NCI-H146 treated with DMSO at 0.1 percent for 48 hours (cell line): ENCODE data around the gene CILP.

Experiments used
- DNase-seq: peaks from one replicate; lab custom pipeline; 2025; ENCODE audit not compliant: unreplicated experiment; lab: John Stamatoyannopoulos, UW

Gene CILP

GRCh38 chr15:65164139-65164538 is 47.1 kb downstream of the CILP start:
- DNase-seq, result no peak

GRCh38 chr15:65163041-65163440 is 48.2 kb downstream of the CILP start:
- DNase-seq, result no peak

GRCh38 chr15:65156692-65157091 is 54.6 kb downstream of the CILP start:
- no peak for DNase-seq

- DNase-seq, result no peak
Measured at GRCh38 chr15:65154720-65155119, 56.6 kb downstream of the CILP start.

GRCh38 chr15:65147902-65148301 is 63.4 kb downstream of the CILP start:
- no peak for DNase-seq

- no peak for DNase-seq
Measured at GRCh38 chr15:65146438-65146837, 64.8 kb downstream of the CILP start.
